ENCODE results near the gene SETD1A. TPM values are rescaled to one million over a fixed set of nuclear protein-coding genes. Genes with fewer than 3 reads are reported as not detected.

The SETD1A gene
- total RNA-seq, 2 donors from 2014 or later, result 10.0 to 29.1 TPM

GRCh38 chr16:30982548-30983288 lies 25.2 kb downstream of the SETD1A start:
- intact Hi-C loops (cut with DNase I), result loop anchor here (5.0 to 10.0 kb wide), 3 partner anchors 112 to 892 kb away; partner anchors contain the start of genes VKORC1 and ZNF267
- Histone ChIP-seq H3K27me3 (replicated peaks; ENCODE audit: insufficient read depth) (no peaks in the 10 kb centered on the region), H3K27ac (no peak overlapping the region), H3K4me3 (no peak overlapping the region), H3K9me3 (no peaks in the 10 kb centered on the region), H3K36me3 (peaks cover 5 to 19% of the 10 kb centered on the region in 2 donors), H3K4me1 (replicated peaks) (no peaks in the 10 kb centered on the region)
- no peak for DNase-seq (ENCODE audit: low spot score)
- TF ChIP-seq, protein P1, sequence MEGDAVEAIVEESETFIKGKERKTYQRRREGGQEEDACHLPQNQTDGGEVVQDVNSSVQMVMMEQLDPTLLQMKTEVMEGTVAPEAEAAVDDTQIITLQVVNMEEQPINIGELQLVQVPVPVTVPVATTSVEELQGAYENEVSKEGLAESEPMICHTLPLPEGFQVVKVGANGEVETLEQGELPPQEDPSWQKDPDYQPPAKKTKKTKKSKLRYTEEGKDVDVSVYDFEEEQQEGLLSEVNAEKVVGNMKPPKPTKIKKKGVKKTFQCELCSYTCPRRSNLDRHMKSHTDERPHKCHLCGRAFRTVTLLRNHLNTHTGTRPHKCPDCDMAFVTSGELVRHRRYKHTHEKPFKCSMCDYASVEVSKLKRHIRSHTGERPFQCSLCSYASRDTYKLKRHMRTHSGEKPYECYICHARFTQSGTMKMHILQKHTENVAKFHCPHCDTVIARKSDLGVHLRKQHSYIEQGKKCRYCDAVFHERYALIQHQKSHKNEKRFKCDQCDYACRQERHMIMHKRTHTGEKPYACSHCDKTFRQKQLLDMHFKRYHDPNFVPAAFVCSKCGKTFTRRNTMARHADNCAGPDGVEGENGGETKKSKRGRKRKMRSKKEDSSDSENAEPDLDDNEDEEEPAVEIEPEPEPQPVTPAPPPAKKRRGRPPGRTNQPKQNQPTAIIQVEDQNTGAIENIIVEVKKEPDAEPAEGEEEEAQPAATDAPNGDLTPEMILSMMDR (IDR thresholded peaks at IDR 0.05), result no peak
- no peak for TF ChIP-seq POLR2AphosphoS5 (IDR thresholded peaks at IDR 0.05)
- TF ChIP-seq POLR2A (IDR thresholded peaks at IDR 0.05), result no peak
- WGBS, result 72% methylated on average over 17 of the region's 17 CpGs

DNA sequence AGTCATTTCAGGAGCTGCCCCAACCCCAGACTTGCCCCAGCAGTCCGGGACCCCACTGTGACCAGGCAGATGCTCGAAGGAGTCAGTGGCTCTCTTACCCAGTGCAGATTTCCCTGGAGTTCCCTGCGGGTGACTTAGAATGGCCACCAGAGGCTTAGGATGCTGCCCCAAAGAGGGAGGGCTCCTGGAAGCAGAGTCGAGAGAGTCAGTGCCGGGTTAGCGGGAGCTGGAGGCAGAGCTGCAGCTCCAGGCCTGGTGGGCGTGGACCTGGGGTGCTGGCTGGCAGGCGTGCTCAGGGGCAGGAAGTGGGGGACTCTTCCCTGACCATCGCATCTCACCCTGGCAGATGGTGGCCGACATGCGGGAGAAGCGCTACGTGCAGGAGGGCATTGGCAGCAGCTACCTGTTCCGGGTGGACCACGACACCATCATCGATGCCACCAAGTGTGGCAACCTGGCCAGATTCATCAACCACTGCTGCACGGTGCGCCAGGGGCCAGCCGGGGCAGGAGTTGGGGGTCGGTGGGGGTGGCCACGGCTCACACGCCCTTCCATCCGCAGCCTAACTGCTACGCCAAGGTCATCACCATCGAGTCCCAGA lies 25.8 kb downstream of the SETD1A start:
- Histone ChIP-seq H3K9me3 (no peaks in the 10 kb centered on the region), H3K4me3 (no peak overlapping the region), H3K27me3 (replicated peaks; ENCODE audit: insufficient read depth) (no peaks in the 10 kb centered on the region), H3K27ac (no peak overlapping the region), H3K4me1 (replicated peaks) (no peaks in the 10 kb centered on the region), H3K36me3 (peaks cover 5 to 19% of the 10 kb centered on the region in 2 donors)
- TF ChIP-seq POLR2A (IDR thresholded peaks at IDR 0.05) (no peak), POLR2AphosphoS5 (IDR thresholded peaks at IDR 0.05) (no peak)
- TF ChIP-seq, protein P1 (IDR thresholded peaks at IDR 0.05), result no peak
- 81% methylated on average over 25 of the region's 25 CpGs for WGBS
- intact Hi-C loops (cut with DNase I), result loop anchor here (5.0 to 10.0 kb wide), 3 partner anchors 111 to 891 kb away; partner anchors contain the start of genes VKORC1 and ZNF267
- DNase-seq (ENCODE audit: low spot score), result no peak

GRCh38 chr16:30983898-30984610 lies 26.5 kb downstream of the SETD1A start:
- DNase-seq (ENCODE audit: low spot score), result no peak
- Histone ChIP-seq H3K27ac (no peak overlapping the region), H3K4me1 (replicated peaks) (no peaks in the 10 kb centered on the region), H3K27me3 (replicated peaks; ENCODE audit: insufficient read depth) (no peaks in the 10 kb centered on the region), H3K9me3 (no peaks in the 10 kb centered on the region), H3K36me3 (peaks cover 5 to 14% of the 10 kb centered on the region in 2 donors), H3K4me3 (no peak overlapping the region)
- TF ChIP-seq, protein P1 (IDR thresholded peaks at IDR 0.05), result no peak
- no peak for TF ChIP-seq POLR2AphosphoS5 (IDR thresholded peaks at IDR 0.05)
- no peak for TF ChIP-seq POLR2A (IDR thresholded peaks at IDR 0.05)
- 77% methylated on average over 14 of the region's 14 CpGs for WGBS
- intact Hi-C loops (cut with DNase I), result loop anchor here (2.0 to 10.0 kb wide), 5 partner anchors 49 to 891 kb away; partner anchors contain the start of genes STX4, VKORC1, ZNF267 and ZNF843

DNA sequence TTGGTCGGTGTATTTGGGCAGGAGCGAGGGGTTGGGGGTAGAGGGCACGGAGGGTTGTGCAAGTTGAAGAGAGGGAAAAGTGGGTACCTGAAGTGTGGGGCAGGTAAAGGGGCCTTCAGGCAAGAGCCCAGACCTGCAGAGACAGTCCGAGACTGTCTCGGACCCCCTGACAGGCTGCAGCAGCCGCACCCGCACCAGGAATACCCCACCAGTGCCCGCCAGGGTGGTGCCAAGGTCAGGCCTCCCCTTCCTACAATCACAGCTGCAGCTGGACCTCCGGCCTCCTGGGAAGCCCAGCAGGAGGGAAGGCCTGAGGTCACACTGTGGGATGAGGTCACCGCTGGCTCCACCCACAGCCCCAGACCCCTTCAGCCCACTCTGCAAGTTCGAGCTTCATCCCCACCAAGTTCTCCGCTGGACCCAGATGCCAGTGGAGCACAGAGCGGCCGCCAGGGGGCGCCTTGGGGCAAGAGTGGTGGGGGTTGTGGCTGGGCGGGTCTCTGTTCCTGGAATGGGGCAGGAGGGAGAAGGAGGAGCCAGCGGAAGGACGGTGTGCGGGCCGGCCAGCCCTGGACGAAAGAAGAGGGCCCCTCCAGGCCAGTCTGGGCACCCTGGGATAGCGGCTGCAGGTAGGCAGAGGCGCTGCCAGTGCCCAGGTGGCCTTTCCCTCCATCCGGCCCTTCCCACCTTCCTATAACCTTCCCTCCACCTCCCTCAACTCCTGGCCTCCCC lies 27.3 kb downstream of the SETD1A start, which contains the start of gene HSD3B7:
Gene HSD3B7, plus strand, starts transcription at position 539 of the 732 bp plus-strand sequence. CDS start 452 bp downstream, outside the sequence.
- peak; percentile 81 for DNase-seq (ENCODE audit: low spot score)
- Histone ChIP-seq H3K36me3 (peaks cover 5 to 6% of the 10 kb centered on the region in 2 donors), H3K27ac (peak within 1 kb of the TSS; percentile 16 to 61), H3K4me1 (replicated peaks) (no peaks in the 10 kb centered on the region), H3K4me3 (peak within 1 kb of the TSS; percentile 21 to 34), H3K27me3 (replicated peaks; ENCODE audit: insufficient read depth) (no peaks in the 10 kb centered on the region), H3K9me3 (no peaks in the 10 kb centered on the region)
- intact Hi-C loops (cut with DNase I), result loop anchor here (2.0 to 10.0 kb wide), 5 partner anchors 48 to 890 kb away; partner anchors contain the start of genes STX4, VKORC1, ZNF267 and ZNF843
- WGBS, result 33% methylated on average over 24 of the region's 24 CpGs
- TF ChIP-seq, protein P1 (IDR thresholded peaks at IDR 0.05), result peak; percentile 86 to 98 (median 94)
- peak; percentile 14 for TF ChIP-seq POLR2A (IDR thresholded peaks at IDR 0.05)
- TF ChIP-seq POLR2AphosphoS5 (IDR thresholded peaks at IDR 0.05), result peak; percentile 70
